ENCODE measurements around the gene DENND1A.
A peak's percentile ranks its signal among the peaks of the same experiment; 100 is the strongest.
"Not testable (repeated sequence)": the region's sequence is repeated elsewhere in the genome, so short reads cannot be mapped to it uniquely, and the experiment has no call there.

DENND1A gene

GRCh38 chr9:123946101-123946821 lies 16.3 kb upstream of the DENND1A start:
- no peak for DNase-seq

GRCh38 chr9:123945532-123945931 lies 15.6 kb upstream of the DENND1A start:
- DNase-seq, result no peak

- DNase-seq, result not testable (repeated sequence)
Measured at GRCh38 chr9:123944464-123944863, 14.5 kb upstream of the DENND1A start.

- DNase-seq, result no peak
Measured at GRCh38 chr9:123943671-123944070, 13.7 kb upstream of the DENND1A start.

- DNase-seq, result no peak
Measured at GRCh38 chr9:123942542-123942941, 12.6 kb upstream of the DENND1A start.

- no peak for DNase-seq
Measured at GRCh38 chr9:123941524-123942070, 11.7 kb upstream of the DENND1A start.

- DNase-seq, result no peak
Measured at GRCh38 chr9:123940721-123941523, 11.0 kb upstream of the DENND1A start.

- DNase-seq, result no peak
Measured at GRCh38 chr9:123938401-123938800, 8.5 kb upstream of the DENND1A start.

- not testable (repeated sequence) for DNase-seq
Measured at GRCh38 chr9:123936575-123936974, 6.6 kb upstream of the DENND1A start.

- no peak for DNase-seq
Measured at GRCh38 chr9:123933440-123934212, 3.7 kb upstream of the DENND1A start.

GRCh38 chr9:123929177-123929869 lies 603 bp downstream of the DENND1A start:
- DNase-seq, result peak; percentile 15 to 29

- DNase-seq, result peak; percentile 10 to 24
Measured at GRCh38 chr9:123928533-123929176, 1.3 kb downstream of the DENND1A start.

GRCh38 chr9:123927625-123928532 lies 2.0 kb downstream of the DENND1A start:
- DNase-seq, result no peak

- no peak for DNase-seq
Measured at GRCh38 chr9:123926941-123927340, 3.0 kb downstream of the DENND1A start.

GRCh38 chr9:123925819-123926218 lies 4.1 kb downstream of the DENND1A start:
- DNase-seq, result no peak

GRCh38 chr9:123925161-123925560 lies 4.8 kb downstream of the DENND1A start:
- DNase-seq, result no peak

- DNase-seq, result no peak
Measured at GRCh38 chr9:123924727-123925126, 5.2 kb downstream of the DENND1A start.

- no peak for DNase-seq
Measured at GRCh38 chr9:123923884-123924283, 6.0 kb downstream of the DENND1A start.

- no peak for DNase-seq
Measured at GRCh38 chr9:123923377-123923776, 6.5 kb downstream of the DENND1A start.

GRCh38 chr9:123922911-123923310 lies 7.0 kb downstream of the DENND1A start:
- DNase-seq, result no peak

- no peak for DNase-seq
Measured at GRCh38 chr9:123922431-123922830, 7.5 kb downstream of the DENND1A start.
